Heart left ventricle (tissue), 16 donors: Measurements from ENCODE around the gene PCDHGB5. TPM values are rescaled to one million over a fixed set of nuclear protein-coding genes. Genes with fewer than 3 reads are reported as not detected.
A peak's percentile ranks its signal among the peaks of the same experiment; 100 is the strongest.
"Not testable (repeated sequence)": the region's sequence is repeated elsewhere in the genome, so short reads cannot be mapped to it uniquely, and the experiment has no call there.

Experiments used
- ATAC-seq, 4 donors: fragments of 200-7000 bp; cut with Tn5 transposase; one replicate each; pipeline ENCODE4 v1.9.1; 2020 to 2022; ENCODE audit warnings: moderate library complexity in 4 of 4, mild to moderate bottlenecking in 3 of 4, moderate number of reproducible peaks in 1 of 4
- DNase-seq, 5 donors: peaks; one replicate each; pipeline ENCODE4 v3.0.0-alpha.2; 2020
- H3K27ac ChIP-seq, 12 donors: fragments of 200-600 bp; sonication (generic) in 4 of 12; one replicate each; pipeline versions ENCODE4 v1.5.0 to v1.8.0; 2016 to 2022; ENCODE audit warnings: mild to moderate bottlenecking in 2 of 12
- H3K27me3 ChIP-seq, 9 donors: fragments of 200-600 bp; sonication (generic) in 2 of 9; one replicate each; pipeline versions ENCODE4 v1.5.1 to v1.8.0; 2016 to 2022; ENCODE audit warnings: mild to moderate bottlenecking in 3 of 9
- H3K36me3 ChIP-seq, 9 donors: fragments of 200-600 bp; sonication (generic) in 2 of 9; one replicate each; pipeline versions ENCODE4 v1.5.0 to v1.8.0; 2018 to 2022; ENCODE audit warnings: mild to moderate bottlenecking in 2 of 9
- H3K4me1 ChIP-seq, 12 donors: fragments of 200-600 bp; sonication (generic) in 4 of 12; one replicate each; pipeline versions ENCODE4 v1.5.0 to v1.8.0; 2016 to 2022; ENCODE audit warnings: mild to moderate bottlenecking in 3 of 12
- H3K4me3 ChIP-seq, 12 donors: fragments of 200-600 bp; sonication (generic) in 4 of 12; one replicate each; pipeline versions ENCODE4 v1.5.0 to v1.8.0; 2017 to 2022; ENCODE audit warnings: mild to moderate bottlenecking in 9 of 12, moderate library complexity in 4 of 12
- H3K9me3 ChIP-seq, 12 donors: fragments of 200-600 bp; sonication (generic) in 4 of 12; one replicate each; pipeline versions ENCODE4 v1.5.0 to v1.8.0; 2016 to 2022; ENCODE audit warnings: mild to moderate bottlenecking in 1 of 12
- CTCF ChIP-seq, 12 donors: fragments of 200-600 bp; sonication (generic) in 4 of 12; IDR thresholded peaks; one replicate each; pipeline versions ENCODE4 v1.5.0 to v1.8.0; 2018 to 2022; ENCODE audit warnings: antibody characterized with exemption in 12 of 12, mild to moderate bottlenecking in 5 of 12
- POLR2A ChIP-seq, 2 donors: fragments of 450-650 bp; IDR thresholded peaks; one replicate each; pipeline ENCODE4 v1.6.1; 2017; ENCODE audit warnings: antibody characterized with exemption in 2 of 2, mild to moderate bottlenecking in 2 of 2, moderate library complexity in 2 of 2
- WGBS, 4 donors: extraction: QIAGEN DNeasy Blood & Tissue Kit in 2 of 4; methylation state at CpG; one replicate each; pipeline versions ENCODE4 v1.1.5 to v1.1.7; 2013 to 2018; 5-methylcytosine and 5-hydroxymethylcytosine counted together
- intact Hi-C, 10 donors: fragments of 100-400 bp; cut with DNase I; formaldehyde crosslinking; loops; one replicate each; pipeline versions ENCODE4 v1.11.1 to v1.14.2; 2022
- polyA plus RNA-seq, 2 donors: library from polyadenylated mRNA; stranded (reverse); fragments of 200-250 nt; gene quantifications; one replicate each; pipeline ENCODE4 v1.2.3, GENCODE V29; 2013
- total RNA-seq, 9 donors: library from RNA; depleted of rRNA in 2 of 9; stranded (reverse); fragments of >200 nt in 2 of 9; fragmentation: NEBNext Ultra II Directional in 3 of 9; extraction: Animal tissue kit (Norgen Biotek cat#: 25700) in 3 of 9; gene quantifications; one replicate each; pipeline versions ENCODE4 v1.1.0 to v1.2.4, GENCODE V29; 2016 to 2023
- donor health status: ischemic (EF 13 %, LVEDD 7.1; RV severe dilation, severe dysfunction).
- donor health status: healthy with polysubstance abuse.
- donor health status: DM: no; HTN: yes; CAD: no.
- donor health status: DM: no; HTN: no; CAD: no.
- donor health status: ischemic (EF 25% LVEDD 6.9; RV normal size, moderate dysfunction).
- donor health status: ischemic (EF 25% LVEDD 5.7; RV mildly dilated, moderate dysfunction).
- donor health status: healthy.
- donor health status: DM: yes; HTN: yes; CAD: no.
- donor health status: ischemic (EF 35%, LVEDD 5.7; RV mildly dilated, moderate dysfunction).
- donor health status: nonischemic (EF 11% LVEDD 7.7; RV severe dilation, severe dysfunction).
- donor health status: DM: yes; HTN: yes; CAD: no.
- donor health status: PGD.
- donor health status: ischemic (EF 29% LVEDD 5.4; RV normal size, mild dysfunction).
- donor health status: nonischemic (EF 23%, LVEDD 6.1; RV moderate dilation, normal function).

Gene PCDHGB5
- total and polyA plus RNA-seq, 11 donors, result 4.4 to 15.5 (median 8.1) TPM

DNA sequence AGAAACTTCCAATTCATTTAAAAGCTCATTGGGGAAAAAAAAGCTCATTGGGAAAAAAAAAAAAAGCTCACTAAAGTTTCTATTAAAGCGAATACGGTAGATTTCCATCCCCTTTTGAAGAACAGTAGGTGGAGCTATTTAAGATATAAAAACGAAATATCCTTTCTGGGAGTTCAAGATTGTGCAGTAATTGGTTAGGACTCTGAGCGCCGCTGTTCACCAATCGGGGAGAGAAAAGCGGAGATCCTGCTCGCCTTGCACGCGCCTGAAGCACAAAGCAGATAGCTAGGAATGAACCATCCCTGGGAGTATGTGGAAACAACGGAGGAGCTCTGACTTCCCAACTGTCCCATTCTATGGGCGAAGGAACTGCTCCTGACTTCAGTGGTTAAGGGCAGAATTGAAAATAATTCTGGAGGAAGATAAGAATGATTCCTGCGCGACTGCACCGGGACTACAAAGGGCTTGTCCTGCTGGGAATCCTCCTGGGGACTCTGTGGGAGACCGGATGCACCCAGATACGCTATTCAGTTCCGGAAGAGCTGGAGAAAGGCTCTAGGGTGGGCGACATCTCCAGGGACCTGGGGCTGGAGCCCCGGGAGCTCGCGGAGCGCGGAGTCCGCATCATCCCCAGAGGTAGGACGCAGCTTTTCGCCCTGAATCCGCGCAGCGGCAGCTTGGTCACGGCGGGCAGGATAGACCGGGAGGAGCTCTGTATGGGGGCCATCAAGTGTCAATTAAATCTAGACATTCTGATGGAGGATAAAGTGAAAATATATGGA is 32.8 kb downstream of the PCDHGB5 start, which contains the start of gene PCDHGA12:
Gene PCDHGA12, plus strand, starts transcription at position 176 of the 782 bp plus-strand sequence. Its CDS starts 253 bp downstream, at position 429.
- peaks cover 0 to 99% (median 45%) of the 10 kb centered on the region in 12 donors for H3K9me3 ChIP-seq
- peak within 1 kb of the TSS in 11 of 12 donors; percentile 19 to 58 (median 42) for H3K4me3 ChIP-seq
- peaks cover 0 to 52% (median 0%) of the 10 kb centered on the region in 9 donors for H3K27me3 ChIP-seq
- intact Hi-C loops, result loop anchor here in 5 of 10 donors (1.0 to 5.0 kb wide), 4 partner anchors 94 to 132 kb away; no protein-coding TSS in a partner anchor
- TF ChIP-seq POLR2A (IDR thresholded peaks at IDR 0.05) (no peak), CTCF (IDR thresholded peaks at IDR 0.05) (peak; percentile 34 to 73 (median 55))
- 21 to 35% (median 28%) methylated on average over 33 of the region's 33 CpGs for WGBS, 4 donors
- H3K27ac ChIP-seq, result peak within 1 kb of the TSS in 8 of 12 donors; percentile 10 to 67 (median 40)
- peaks cover 0 to 16% (median 0%) of the 10 kb centered on the region in 12 donors for H3K4me1 ChIP-seq
- peak; percentile 67 to 94 (median 86) for ATAC-seq
- peak in 4 of 5 donors; percentile 56 to 77 (median 65) for DNase-seq
- peaks cover 0 to 33% (median 0%) of the 10 kb centered on the region in 9 donors for H3K36me3 ChIP-seq

- no peak for DNase-seq
- H3K4me3 ChIP-seq, result peak overlapping the region in 11 of 12 donors; percentile 19 to 58 (median 42)
- H3K27ac ChIP-seq, result peak overlapping the region in 5 of 12 donors; percentile 25 to 67 (median 38)
- H3K36me3 ChIP-seq, result peaks cover 0 to 26% (median 0%) of the 10 kb centered on the region in 9 donors
- intact Hi-C loops, result loop anchor here in 4 of 10 donors (5.0 kb wide), 3 partner anchors 96 to 131 kb away; no protein-coding TSS in a partner anchor
- peak in 3 of 4 donors; percentile 19 to 51 (median 49) for ATAC-seq
- TF ChIP-seq POLR2A (IDR thresholded peaks at IDR 0.05) (no peak), CTCF (IDR thresholded peaks at IDR 0.05) (no peak)
- peaks cover 0 to 99% (median 41%) of the 10 kb centered on the region in 12 donors for H3K9me3 ChIP-seq
- WGBS, 4 donors, result 23 to 43% (median 26%) methylated on average over 37 of the region's 37 CpGs
- peaks cover 0 to 46% (median 0%) of the 10 kb centered on the region in 9 donors for H3K27me3 ChIP-seq
- H3K4me1 ChIP-seq, result peaks cover 0 to 16% (median 0%) of the 10 kb centered on the region in 12 donors
These were observed 33.5 kb downstream of the PCDHGB5 start for GRCh38 chr5:141431286-141431685.

DNA sequence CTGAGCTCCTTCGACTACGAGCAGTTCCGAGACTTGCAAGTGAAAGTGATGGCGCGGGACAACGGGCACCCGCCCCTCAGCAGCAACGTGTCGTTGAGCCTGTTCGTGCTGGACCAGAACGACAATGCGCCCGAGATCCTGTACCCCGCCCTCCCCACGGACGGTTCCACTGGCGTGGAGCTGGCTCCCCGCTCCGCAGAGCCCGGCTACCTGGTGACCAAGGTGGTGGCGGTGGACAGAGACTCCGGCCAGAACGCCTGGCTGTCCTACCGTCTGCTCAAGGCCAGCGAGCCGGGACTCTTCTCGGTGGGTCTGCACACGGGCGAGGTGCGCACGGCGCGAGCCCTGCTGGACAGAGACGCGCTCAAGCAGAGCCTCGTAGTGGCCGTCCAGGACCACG is 34.6 kb downstream of the PCDHGB5 start:
- Histone ChIP-seq H3K27me3 (peaks cover 0 to 44% (median 0%) of the 10 kb centered on the region in 9 donors), H3K9me3 (peaks cover 0 to 99% (median 33%) of the 10 kb centered on the region in 12 donors), H3K36me3 (peaks cover 0 to 22% (median 0%) of the 10 kb centered on the region in 9 donors), H3K4me1 (peaks cover 0 to 16% (median 0%) of the 10 kb centered on the region in 12 donors)
- WGBS, 4 donors, result 20 to 41% (median 41%) methylated on average over 1 to 38 of the region's 38 CpGs
- H3K27ac ChIP-seq, ATAC-seq, H3K4me3 ChIP-seq, DNase-seq: not testable (repeated sequence)
- intact Hi-C loops, result loop anchor here in 4 of 10 donors (5.0 kb wide), 3 partner anchors 95 to 130 kb away; no protein-coding TSS in a partner anchor

- Histone ChIP-seq H3K36me3 (peaks cover 0 to 18% (median 0%) of the 10 kb centered on the region in 9 donors), H3K4me1 (peaks cover 0 to 16% (median 0%) of the 10 kb centered on the region in 12 donors), H3K27me3 (peaks cover 0 to 44% (median 0%) of the 10 kb centered on the region in 9 donors), H3K9me3 (peaks cover 0 to 99% (median 30%) of the 10 kb centered on the region in 12 donors)
- ATAC-seq, DNase-seq, H3K27ac ChIP-seq, H3K4me3 ChIP-seq: not testable (repeated sequence)
- WGBS, 4 donors, result 39 to 56% (median 49%) methylated on average over 14 to 29 of the region's 29 CpGs
- intact Hi-C loops, result loop anchor here in 4 of 10 donors (5.0 kb wide), 3 partner anchors 95 to 130 kb away; no protein-coding TSS in a partner anchor
These were observed 35.0 kb downstream of the PCDHGB5 start for GRCh38 chr5:141432726-141433125.
